Mesendoderm (in vitro differentiated cells): Measurements from ENCODE around the gene ACOX1.

ENCODE experiments used
- DNase-seq: peaks from one replicate; pipeline ENCODE4 v3.0.0; 2013
- H2AK5ac ChIP-seq: 2 replicates; pipeline ENCODE4 v1.6.1; 2013; ENCODE audit warnings: low read length, inconsistent platforms
- H2BK120ac ChIP-seq: 2 replicates; pipeline ENCODE4 v1.6.1; 2013; ENCODE audit warnings: low read depth, mild to moderate bottlenecking, low read length, moderate library complexity, mixed read lengths
- H2BK15ac ChIP-seq: replicated peaks from 2 replicates; pipeline ENCODE4 v1.6.1; 2013; ENCODE audit warnings: low read depth, mild to moderate bottlenecking, moderate library complexity
- H2BK5ac ChIP-seq: 2 replicates; pipeline ENCODE4 v1.6.1; 2013; ENCODE audit warnings: low read length, inconsistent platforms
- H3K18ac ChIP-seq: 2 replicates; pipeline ENCODE4 v1.6.1; 2013; ENCODE audit warnings: mild to moderate bottlenecking, low read length, mixed read lengths
- H3K23ac ChIP-seq: one replicate; pipeline ENCODE4 v1.6.1; 2013; ENCODE audit warnings: low read length
- H3K27ac ChIP-seq: 2 replicates; pipeline ENCODE4 v1.5.1; 2013; ENCODE audit warnings: low read depth, mild to moderate bottlenecking, inconsistent platforms, low read length, moderate library complexity
- H3K27me3 ChIP-seq: 2 replicates; pipeline ENCODE4 v1.6.1; 2013; ENCODE audit warnings: low read length, control low read depth, mild to moderate bottlenecking, inconsistent platforms; ENCODE audit not compliant: insufficient read depth, poor library complexity
- H3K36me3 ChIP-seq: 2 replicates; pipeline ENCODE4 v1.6.1; 2013; ENCODE audit warnings: low read length, inconsistent platforms; ENCODE audit not compliant: control insufficient read depth, insufficient read depth
- H3K4ac ChIP-seq: one replicate; pipeline ENCODE4 v1.6.1; 2013; ENCODE audit warnings: low read depth, mild to moderate bottlenecking, low read length, moderate library complexity
- H3K4me1 ChIP-seq: 2 replicates; pipeline ENCODE4 v1.6.1; 2013; ENCODE audit warnings: low read depth, low read length, inconsistent platforms; ENCODE audit not compliant: control insufficient read depth
- H3K4me2 ChIP-seq: 2 replicates; pipeline ENCODE4 v1.6.1; 2013; ENCODE audit warnings: low read length
- H3K4me3 ChIP-seq: 2 replicates; pipeline ENCODE4 v1.5.1; 2013; ENCODE audit warnings: mild to moderate bottlenecking, low read length
- H3K56ac ChIP-seq: one replicate; pipeline ENCODE4 v1.6.1; 2013; ENCODE audit warnings: low read length
- H3K79me1 ChIP-seq: 2 replicates; pipeline ENCODE4 v1.6.1; 2013; ENCODE audit warnings: low read length, inconsistent platforms
- H3K79me2 ChIP-seq: 2 replicates; pipeline ENCODE4 v1.6.1; 2013; ENCODE audit warnings: mild to moderate bottlenecking, low read length; ENCODE audit not compliant: control insufficient read depth, insufficient read depth
- H3K9ac ChIP-seq: 2 replicates; pipeline ENCODE4 v1.6.1; 2013; ENCODE audit warnings: low read length, inconsistent platforms
- H4K5ac ChIP-seq: one replicate; pipeline ENCODE4 v1.6.1; 2013; ENCODE audit warnings: low read length
- H4K8ac ChIP-seq: one replicate; pipeline ENCODE4 v1.6.1; 2013; ENCODE audit warnings: low read depth, mild to moderate bottlenecking, control low read depth, low read length, moderate library complexity
- WGBS: extraction: QIAGEN DNeasy Blood & Tissue Kit; methylation state at CpG from one replicate; pipeline ENCODE4 v1.1.7; 2013; ENCODE audit warnings: low lambda C conversion rate, missing lambda C conversion rate; ENCODE audit not compliant: insufficient coverage; ENCODE audit errors: extremely low coverage; 5-methylcytosine and 5-hydroxymethylcytosine counted together

The ACOX1 gene

GRCh38 chr17:75895370-75896155 is 83.4 kb downstream of the ACOX1 start:
- Histone ChIP-seq H3K56ac (peak overlapping the region; percentile 86), H2BK120ac (no peak overlapping the region), H3K27ac (no peak overlapping the region), H4K5ac (no peak overlapping the region), H3K9ac (peak overlapping the region; percentile 76), H3K79me2 (peaks cover 18% of the 10 kb centered on the region), H2BK5ac (no peak overlapping the region), H3K23ac (no peak overlapping the region), H3K4me2 (peak overlapping the region; percentile 89), H3K18ac (peak overlapping the region; percentile 39), H2BK15ac (no peak overlapping the region), H3K36me3 (peaks cover 8% of the 10 kb centered on the region), H4K8ac (no peak overlapping the region), H3K4me3 (peak overlapping the region; percentile 51), H3K79me1 (peaks cover 14% of the 10 kb centered on the region), H2AK5ac (peak overlapping the region; percentile 83), H3K4ac (no peak overlapping the region), H3K27me3 (no peaks in the 10 kb centered on the region), H3K4me1 (peaks cover 5% of the 10 kb centered on the region)
- WGBS = no CpG with 5 or more reads among the region's 28 CpGs
- DNase-seq = peak; percentile 85

DNA sequence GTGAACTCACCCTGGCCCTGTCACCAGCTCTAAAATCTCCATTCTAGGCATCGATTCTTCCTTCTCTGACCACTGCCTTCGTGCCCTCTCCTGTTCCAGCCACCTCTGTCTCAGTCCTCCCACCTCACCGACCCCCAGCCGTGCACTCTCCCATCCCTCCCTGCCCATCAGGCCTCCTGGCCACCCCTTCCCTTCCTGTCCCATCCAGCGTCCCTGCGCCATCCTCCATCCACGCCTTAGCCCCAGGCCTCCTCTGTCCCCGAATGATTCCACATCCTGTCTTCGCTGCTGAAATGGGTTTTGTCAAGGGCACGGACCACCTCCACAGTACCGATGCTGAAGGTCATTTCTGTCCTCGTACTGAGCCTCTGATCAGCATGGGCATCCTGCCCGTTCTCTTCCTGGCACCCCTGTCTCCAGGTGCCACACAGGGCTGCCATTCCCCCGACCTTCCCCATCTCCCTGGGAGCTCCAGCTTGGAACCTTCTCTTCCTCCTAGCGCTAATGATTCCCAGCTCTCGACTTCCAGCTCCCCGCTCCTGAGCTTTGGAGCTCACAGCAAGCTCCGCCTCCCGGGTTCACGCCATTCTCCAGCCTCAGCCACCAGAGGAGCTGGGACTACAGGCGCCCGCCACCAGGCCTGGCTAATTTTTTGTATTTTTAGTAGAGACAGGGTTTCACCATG is 84.8 kb downstream of the ACOX1 start:
- Histone ChIP-seq H3K9ac (peak overlapping the region; percentile 4), H4K5ac (no peak overlapping the region), H3K27me3 (no peaks in the 10 kb centered on the region), H3K4me2 (no peak overlapping the region), H2BK120ac (no peak overlapping the region), H3K27ac (no peak overlapping the region), H3K56ac (peak overlapping the region; percentile 52), H3K79me1 (peaks cover 14% of the 10 kb centered on the region), H3K4ac (no peak overlapping the region), H2AK5ac (no peak overlapping the region), H2BK5ac (no peak overlapping the region), H3K18ac (no peak overlapping the region), H3K4me1 (peaks cover 5% of the 10 kb centered on the region), H3K36me3 (peaks cover 3% of the 10 kb centered on the region), H3K79me2 (peaks cover 18% of the 10 kb centered on the region), H2BK15ac (no peak overlapping the region), H4K8ac (no peak overlapping the region), H3K23ac (no peak overlapping the region), H3K4me3 (no peak overlapping the region)
- DNase-seq = peak; percentile 51
- no CpG with 5 or more reads among the region's 22 CpGs for WGBS

GRCh38 chr17:75893305-75894048 is 85.5 kb downstream of the ACOX1 start:
- DNase-seq = no peak

DNA sequence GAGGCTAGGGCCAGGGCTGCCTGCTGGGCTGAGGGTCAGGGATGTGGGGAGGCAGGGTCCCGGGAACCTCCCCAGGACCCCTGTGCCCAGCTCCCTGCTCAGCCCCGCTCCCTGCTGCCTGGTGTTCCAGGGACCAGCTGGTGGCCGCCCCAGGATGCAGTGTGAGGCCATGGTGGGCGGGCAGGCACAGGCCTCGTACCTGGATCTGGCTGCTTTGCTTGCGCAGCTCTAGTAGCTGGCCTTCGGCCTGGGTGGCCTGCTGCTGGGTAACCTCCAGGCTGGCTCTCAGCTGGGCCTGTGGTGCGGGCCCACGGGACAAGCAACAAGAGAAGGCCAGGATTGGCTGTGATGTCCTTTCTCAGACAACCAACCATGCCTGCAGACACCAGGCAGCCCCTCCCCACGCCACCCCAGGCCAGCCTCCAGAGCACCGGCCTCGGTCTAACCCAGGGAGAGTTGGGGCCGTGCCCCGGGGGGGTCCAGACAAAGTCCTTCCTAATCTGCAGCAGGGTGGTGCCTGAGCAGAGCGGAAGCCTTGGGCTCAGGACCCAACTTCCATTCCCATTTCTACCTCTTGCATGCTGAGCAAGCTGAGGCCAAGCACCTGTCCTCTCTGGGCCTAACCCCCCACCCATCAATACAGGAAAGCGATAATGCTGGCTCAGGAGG is 86.3 kb downstream of the ACOX1 start:
- DNase-seq = no peak
- WGBS = no CpG with 5 or more reads among the region's 16 CpGs
- no peaks in the 10 kb centered on the region for H3K27me3 ChIP-seq

More at GRCh38 chr17:75893305-75894048, 85.5 kb downstream of the ACOX1 start:
- H4K8ac ChIP-seq = no peak overlapping the region
- no CpG with 5 or more reads among the region's 18 CpGs for WGBS
- no peak overlapping the region for H3K23ac ChIP-seq
- peaks cover 18% of the 10 kb centered on the region for H3K79me2 ChIP-seq
- no peak overlapping the region for H2BK15ac ChIP-seq
- no peak overlapping the region for H3K56ac ChIP-seq
- H2BK120ac ChIP-seq = no peak overlapping the region
- H3K4me1 ChIP-seq = peaks cover 5% of the 10 kb centered on the region
- H3K4ac ChIP-seq = no peak overlapping the region
- peaks cover 14% of the 10 kb centered on the region for H3K79me1 ChIP-seq
- H2BK5ac ChIP-seq = no peak overlapping the region
- H3K18ac ChIP-seq = no peak overlapping the region
- H3K9ac ChIP-seq = peak overlapping the region; percentile 4
- H3K27ac ChIP-seq = no peak overlapping the region
- H3K36me3 ChIP-seq = peaks cover 3% of the 10 kb centered on the region
- no peak overlapping the region for H3K4me2 ChIP-seq
- H3K27me3 ChIP-seq = no peaks in the 10 kb centered on the region
- H4K5ac ChIP-seq = no peak overlapping the region
- H2AK5ac ChIP-seq = no peak overlapping the region
- H3K4me3 ChIP-seq = no peak overlapping the region

DNA sequence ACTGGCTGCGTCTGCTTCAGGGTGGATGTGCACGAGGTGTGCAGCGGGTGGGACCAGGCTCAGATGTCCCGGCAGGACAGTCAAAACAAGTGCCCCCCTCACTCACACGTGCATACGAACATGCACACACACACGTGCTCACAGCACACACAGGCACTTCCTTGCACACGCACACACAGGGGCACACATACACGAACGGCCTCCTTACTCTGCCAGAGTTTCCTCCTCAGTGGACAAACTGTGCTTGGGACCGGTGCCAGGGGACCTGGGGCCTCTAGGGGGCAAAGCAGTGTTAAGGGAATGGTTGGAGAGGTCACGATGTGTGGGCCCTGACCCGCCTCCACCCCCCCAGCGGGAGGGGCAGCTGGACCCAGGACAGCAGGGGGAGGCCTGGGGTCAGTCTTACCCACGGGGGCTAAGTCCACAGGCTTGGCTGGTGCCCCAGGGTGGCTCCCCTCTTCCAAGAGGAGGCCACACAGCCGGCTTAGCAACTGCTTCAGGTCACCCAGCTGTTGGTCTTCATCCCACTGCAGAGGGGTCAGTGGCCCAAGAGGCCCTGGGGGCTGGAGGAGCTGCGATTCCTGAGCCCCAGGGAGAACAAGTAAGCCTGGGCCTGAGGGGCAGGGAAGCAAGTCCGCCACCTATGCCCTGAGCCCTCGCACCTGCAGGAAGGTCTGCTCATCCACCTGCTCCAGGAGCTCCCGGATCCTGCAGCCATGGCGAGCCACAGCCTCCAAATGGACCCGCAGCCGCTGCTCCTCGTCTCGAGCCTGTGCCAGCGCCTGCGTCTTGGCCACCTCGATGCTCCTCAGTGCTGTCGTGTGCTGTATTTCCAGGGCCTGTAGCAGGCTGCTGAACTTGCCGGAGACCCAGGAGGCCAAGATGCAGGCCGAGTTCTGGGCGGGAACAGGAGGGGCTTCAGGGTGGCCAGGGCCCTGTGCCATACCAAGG is 87.1 kb downstream of the ACOX1 start:
- no peak for DNase-seq

More for the DNA sequence above, 86.3 kb downstream of the ACOX1 start:
- Histone ChIP-seq H3K23ac (no peak overlapping the region), H3K4ac (no peak overlapping the region), H2BK5ac (no peak overlapping the region), H2AK5ac (no peak overlapping the region), H3K4me1 (peaks cover 5% of the 10 kb centered on the region), H4K5ac (no peak overlapping the region), H2BK15ac (no peak overlapping the region), H3K4me3 (no peak overlapping the region), H3K4me2 (no peak overlapping the region), H3K56ac (no peak overlapping the region), H3K79me1 (peaks cover 14% of the 10 kb centered on the region), H3K27ac (no peak overlapping the region), H4K8ac (no peak overlapping the region), H3K18ac (no peak overlapping the region), H3K36me3 (peaks cover 3% of the 10 kb centered on the region), H3K79me2 (peaks cover 18% of the 10 kb centered on the region), H2BK120ac (no peak overlapping the region), H3K9ac (no peak overlapping the region)

More for the DNA sequence above, 87.1 kb downstream of the ACOX1 start:
- H3K4me1 ChIP-seq = peaks cover 5% of the 10 kb centered on the region
- no peak overlapping the region for H3K56ac ChIP-seq
- H3K27ac ChIP-seq = no peak overlapping the region
- H3K27me3 ChIP-seq = no peaks in the 10 kb centered on the region
- no peak overlapping the region for H3K4ac ChIP-seq
- H4K5ac ChIP-seq = no peak overlapping the region
- H3K79me1 ChIP-seq = peaks cover 14% of the 10 kb centered on the region
- H2BK120ac ChIP-seq = no peak overlapping the region
- H3K79me2 ChIP-seq = peaks cover 18% of the 10 kb centered on the region
- no peak overlapping the region for H4K8ac ChIP-seq
- WGBS = no CpG with 5 or more reads among the region's 32 CpGs
- H2AK5ac ChIP-seq = no peak overlapping the region
- H3K23ac ChIP-seq = no peak overlapping the region
- no peak overlapping the region for H3K4me2 ChIP-seq
- no peak overlapping the region for H2BK15ac ChIP-seq
- no peak overlapping the region for H3K4me3 ChIP-seq
- no peak overlapping the region for H3K9ac ChIP-seq
- H3K18ac ChIP-seq = no peak overlapping the region
- peaks cover 3% of the 10 kb centered on the region for H3K36me3 ChIP-seq
- no peak overlapping the region for H2BK5ac ChIP-seq
